ENCODE measurements around the gene MAL.

Gene MAL

DNA sequence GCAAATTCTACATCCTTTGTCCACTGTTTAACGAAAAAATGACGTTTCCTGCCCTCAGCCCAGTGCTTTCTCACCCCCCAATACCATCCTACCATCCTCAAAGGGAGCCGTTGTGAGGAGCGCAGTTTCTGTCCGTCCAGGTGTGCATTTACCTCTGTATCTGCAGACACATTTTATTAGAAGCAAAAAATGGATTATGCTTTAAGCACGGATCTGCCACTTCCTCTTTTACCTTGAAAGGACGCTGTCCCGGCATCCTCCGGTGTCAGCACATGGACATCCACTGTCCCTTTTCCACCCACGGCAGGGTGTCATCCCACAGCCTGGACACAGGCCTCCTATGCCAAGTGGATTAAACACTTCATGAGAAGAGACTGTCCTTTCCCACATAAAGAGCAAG lies 7.2 kb upstream of the MAL start:
- no peak for DNase-seq

- DNase-seq = no peak
These were observed 6.5 kb upstream of the MAL start for GRCh38 chr2:95018861-95019550.

DNA sequence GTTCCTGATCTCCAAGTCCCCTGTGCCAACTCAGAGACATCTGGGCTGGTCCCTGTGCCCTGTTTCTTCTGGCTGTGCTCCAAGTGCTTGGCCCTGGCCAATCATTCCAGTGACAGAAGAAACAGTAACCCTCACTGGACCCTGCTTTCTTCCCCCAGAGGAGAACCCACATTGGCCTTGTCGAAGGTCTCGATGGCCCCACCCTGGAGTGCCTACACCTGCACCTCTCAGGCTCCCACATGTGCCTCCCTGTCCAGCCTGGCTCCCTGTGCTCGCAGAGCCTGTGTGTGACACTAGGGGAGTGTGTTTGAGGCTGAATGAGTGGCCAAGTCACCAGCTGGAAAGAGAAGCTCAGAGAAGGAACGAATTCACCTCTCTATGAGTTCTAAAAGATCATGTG lies 5.9 kb upstream of the MAL start:
- no peak for DNase-seq

DNA sequence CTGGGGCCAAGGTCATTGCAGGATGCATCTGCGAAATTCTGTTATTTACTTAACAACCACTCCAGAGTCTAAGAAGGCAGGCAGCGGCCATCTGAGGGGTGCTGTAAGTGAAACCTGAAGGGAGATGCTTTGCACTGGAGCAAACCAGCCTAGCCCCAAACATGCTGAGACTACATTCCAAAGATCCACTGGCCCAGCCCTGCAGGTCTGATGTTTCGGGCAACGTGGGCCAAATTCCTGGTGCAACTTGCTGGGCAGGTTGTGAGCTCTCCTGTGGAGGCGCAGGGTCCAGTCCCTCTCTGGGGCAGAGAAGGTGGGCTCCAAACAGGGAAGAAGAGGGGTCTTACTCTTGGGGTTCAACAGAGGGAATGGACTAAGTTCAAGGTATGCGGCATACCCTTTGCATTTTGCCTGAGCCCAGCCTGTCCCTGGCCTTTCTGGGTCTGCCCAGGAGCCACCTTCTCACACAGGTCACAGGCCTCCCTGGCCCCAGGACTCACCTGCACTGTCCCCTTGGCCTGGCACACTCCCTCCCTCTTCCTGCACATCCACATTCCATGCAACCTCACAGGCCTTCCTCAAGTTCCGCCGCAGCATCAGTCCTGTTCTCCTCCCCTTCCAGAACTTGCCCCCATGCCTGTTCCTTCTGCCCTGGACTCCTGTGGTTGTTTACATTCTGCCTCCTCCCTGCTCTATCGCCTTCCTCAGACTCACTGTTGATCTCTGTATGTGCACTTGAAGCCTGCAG lies 5.1 kb upstream of the MAL start:
- no peak for DNase-seq

DNA sequence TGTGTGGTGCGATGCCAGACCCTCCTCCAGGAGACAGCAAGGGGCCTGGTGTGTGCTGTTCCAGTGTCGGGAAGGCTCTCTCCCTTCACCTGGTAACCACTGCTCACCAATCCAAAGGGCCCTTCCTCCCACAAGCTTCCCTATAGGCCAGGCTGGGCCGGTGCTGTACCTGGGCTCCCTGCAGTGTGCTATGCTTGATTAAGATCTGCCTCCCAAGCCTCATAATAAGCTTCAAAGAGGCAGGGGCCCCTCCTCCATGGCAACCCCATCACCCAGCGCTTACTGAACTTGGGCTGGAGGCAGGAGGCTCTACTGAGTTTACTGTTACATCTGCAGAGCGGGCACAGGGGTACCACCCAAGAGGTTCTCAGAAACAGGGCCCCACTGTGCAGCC lies 4.5 kb upstream of the MAL start:
- DNase-seq = no peak

GRCh38 chr2:95021847-95022246 lies 3.7 kb upstream of the MAL start:
- no peak for DNase-seq

DNA sequence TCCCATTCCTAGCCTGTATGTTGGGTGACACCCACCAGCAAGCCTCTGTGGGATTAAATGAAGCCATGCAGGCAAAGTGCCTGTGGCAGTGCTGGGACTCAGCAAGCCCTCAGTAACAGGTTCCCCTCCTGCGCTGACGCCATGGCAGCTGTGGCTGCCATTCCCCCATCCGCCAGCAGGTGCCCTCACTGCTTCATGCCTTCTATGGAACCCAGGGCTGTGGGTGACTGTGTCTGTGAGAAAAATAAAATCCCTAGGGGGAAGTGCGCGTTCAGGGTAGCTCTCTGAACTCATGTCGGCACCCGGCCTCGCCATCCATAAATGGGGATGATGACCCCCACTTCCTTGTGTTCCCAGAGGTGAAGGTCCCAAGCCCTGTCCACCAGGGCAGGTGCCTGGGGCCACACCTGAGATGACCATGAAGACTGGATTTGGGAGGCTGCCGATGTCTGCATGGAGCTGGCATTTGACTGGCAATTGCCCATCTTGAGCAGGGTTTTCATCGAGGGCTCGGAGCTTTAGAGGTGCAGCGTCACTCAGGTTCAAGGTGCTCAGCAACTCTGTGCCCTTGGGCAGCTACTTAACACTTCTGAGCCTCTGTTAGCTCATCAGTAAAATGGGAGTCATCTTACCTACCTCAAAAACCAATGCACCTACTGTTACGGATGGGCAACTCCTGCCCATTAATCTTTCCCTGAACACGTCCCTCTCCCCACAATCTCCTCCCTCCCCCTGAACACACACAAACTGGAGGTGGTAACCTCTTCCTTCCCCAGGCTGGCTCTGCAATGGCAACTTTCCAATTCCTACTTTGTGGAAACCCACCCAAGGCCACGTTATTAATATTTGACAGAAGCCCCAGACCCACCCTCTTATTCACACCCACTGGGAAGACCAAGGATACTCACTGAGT lies 2.9 kb upstream of the MAL start:
- peak; percentile 22 for DNase-seq

DNA sequence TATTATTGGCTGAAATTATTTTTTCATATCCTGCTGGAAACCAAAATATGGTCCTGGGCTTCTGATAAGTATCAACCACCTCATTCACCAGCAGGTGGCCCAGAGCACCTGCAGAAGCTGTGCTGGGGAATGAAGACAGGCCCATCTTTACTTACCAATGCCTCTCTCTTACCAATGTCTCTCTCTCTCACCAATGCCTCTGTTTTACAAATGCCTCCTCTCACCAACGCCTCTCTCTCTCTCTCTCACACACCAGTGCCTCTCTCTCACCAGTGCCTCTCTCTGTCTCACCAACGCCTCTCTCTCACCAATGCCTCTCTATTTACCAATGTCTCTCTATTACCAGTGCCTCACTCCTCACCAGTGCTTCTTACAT lies 2.3 kb upstream of the MAL start:
- no peak for DNase-seq

- no peak for DNase-seq
These were observed 1.1 kb upstream of the MAL start for GRCh38 chr2:95024371-95024770.

DNA sequence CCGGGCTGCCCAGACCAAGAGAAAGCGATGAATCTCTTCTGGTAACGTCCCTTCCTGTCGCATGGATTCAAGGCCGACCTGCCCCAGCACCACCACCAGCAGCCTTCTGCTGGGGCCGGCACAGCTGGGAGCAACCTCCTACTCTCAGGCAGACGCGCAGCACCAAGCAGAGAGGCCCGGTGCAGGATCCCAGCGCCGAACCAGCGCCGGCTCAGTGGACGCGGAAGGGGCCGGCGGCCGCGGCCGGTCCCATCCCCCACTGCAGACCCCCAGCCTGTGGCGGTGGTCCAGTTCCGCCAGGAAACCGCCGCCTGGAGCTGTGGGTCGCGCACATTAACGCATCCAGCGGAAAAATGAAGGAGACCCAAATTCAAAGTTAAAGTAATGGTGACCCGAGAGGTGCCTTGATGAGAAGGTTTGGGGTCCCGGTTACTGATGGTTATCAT lies 525 bp upstream of the MAL start:
- no peak for DNase-seq

DNA sequence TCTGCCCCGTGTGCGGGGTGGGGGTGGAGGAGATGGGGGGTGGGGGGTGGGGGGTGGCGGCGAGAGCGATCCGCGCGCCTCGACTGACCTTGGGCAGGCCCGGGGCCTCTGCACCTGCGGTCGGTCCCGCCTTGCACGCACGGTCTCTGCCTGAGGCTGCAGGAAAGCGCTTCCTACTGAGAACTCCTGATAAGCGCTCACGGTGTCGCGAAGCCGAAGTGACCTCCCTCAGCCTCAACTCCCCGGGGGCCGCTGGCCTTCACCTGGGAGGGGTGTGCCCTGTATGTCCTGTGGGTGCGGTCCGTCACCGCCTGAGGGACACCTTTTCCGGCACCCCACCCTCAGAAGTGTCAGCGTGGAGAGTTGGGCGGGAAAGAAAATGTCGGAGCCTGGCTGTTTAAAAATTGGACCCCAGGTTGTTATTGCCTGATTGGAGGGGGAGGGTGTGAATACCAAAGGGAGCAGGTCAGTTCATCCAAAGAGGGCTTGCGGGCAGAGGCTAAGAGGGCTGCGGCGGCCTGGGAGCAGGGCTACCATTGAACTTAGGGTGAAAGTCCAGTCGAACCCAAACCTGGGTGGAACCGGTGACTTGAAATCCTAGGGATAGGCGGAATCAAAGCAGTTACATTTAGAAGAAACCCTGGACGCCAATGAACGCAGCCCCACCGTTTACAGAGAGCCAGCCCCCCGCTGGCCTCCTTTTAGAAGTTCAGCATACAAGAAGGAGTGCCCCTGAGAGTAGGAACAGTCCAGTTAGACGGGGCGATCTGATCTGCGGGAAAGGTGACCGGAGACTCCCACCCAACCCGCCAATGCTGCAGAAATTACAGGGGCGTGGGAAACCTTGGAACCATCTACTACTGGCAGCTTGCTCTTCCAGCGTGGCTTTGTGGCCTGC lies 1.2 kb downstream of the MAL start:
- DNase-seq = no peak

DNA sequence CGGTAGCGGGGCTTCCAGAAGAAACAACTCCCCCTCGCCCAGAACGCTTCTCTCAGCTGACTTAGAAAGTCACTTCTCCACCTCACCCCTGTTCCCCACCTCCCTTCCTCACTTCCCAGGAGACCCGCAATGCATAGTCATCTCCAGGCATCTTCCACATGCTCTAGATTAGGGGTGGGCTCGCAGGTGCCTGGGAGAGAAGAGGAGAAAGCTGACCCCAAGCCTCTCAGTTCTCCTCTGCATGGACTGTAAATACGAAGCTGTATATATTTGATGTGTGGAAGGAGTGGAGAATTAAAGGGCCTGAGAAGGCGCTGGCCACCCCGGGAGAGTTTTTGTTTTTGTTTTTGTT lies 1.8 kb downstream of the MAL start:
- DNase-seq = no peak

GRCh38 chr2:95029898-95030341 lies 4.4 kb downstream of the MAL start:
- DNase-seq = no peak

DNA sequence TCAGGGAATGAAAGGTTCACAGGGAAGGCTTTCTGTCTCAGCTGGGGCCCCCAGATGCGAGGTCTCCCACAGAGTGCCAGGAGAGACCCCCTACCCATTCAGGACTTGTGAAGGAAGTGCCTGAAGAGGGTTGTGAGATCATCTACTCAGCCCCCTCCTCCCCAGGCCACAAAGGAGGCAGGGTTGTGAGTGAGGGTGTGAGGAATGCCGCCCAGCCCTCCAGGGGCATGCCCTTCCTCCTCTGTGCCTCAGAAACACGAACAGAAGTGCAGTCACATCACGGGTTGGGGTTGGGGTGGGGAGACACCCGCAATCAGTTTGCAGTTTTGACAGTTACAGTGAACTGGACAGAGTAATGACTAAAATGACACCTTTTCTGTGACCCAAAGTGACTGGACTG lies 5.0 kb downstream of the MAL start:
- DNase-seq = no peak

GRCh38 chr2:95031076-95031725 lies 5.7 kb downstream of the MAL start:
- DNase-seq = no peak

DNA sequence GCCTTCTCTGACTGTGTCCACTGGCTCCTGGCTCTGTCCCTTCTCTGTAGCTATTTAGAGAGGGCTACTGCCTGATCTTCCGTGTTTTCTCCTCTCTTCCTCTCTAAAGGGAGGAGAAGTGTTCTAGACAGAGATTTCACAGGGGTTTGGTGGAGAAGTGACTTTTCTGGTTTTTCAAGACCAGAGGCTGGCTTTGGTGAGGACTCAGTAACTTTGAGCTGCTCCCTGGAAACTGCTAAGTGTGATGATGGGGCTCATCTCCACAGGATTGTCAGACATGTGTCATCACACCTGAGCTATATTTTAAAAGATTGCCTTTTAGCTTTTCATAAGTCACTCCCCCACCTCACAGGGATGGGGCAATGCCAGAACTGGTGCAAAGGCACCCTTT lies 6.2 kb downstream of the MAL start:
- no peak for DNase-seq

- no peak for DNase-seq
These were observed 6.8 kb downstream of the MAL start for GRCh38 chr2:95032341-95032740.

GRCh38 chr2:95032868-95033603 lies 7.5 kb downstream of the MAL start:
- no peak for DNase-seq

GRCh38 chr2:95034221-95034620 lies 8.7 kb downstream of the MAL start:
- DNase-seq = no peak

- DNase-seq = no peak
These were observed 9.3 kb downstream of the MAL start for GRCh38 chr2:95034818-95035217.

All from GOT3 (cell line).